GM23338 (cell line): ENCODE measurements around the gene TCIRG1.

Experiments used
- CREB1 ChIP-seq: fragments of 250-450 bp; sonication (Bioruptor Pico); IDR thresholded peaks from 2 replicates; pipeline ENCODE4 v1.5.0; 2020; ENCODE audit warnings: low read depth, mild to moderate bottlenecking, moderate library complexity
- EZH2 ChIP-seq: fragments of 200-600 bp; sonication (generic); IDR thresholded peaks from one replicate; pipeline ENCODE4 v1.8.0; 2017; ENCODE audit warnings: antibody characterized with exemption, mild to moderate bottlenecking, low read depth; ENCODE audit not compliant: unreplicated experiment
- EZH2phosphoT487 ChIP-seq: fragments of 200-600 bp; sonication (generic); IDR thresholded peaks from one replicate; pipeline ENCODE4 v1.8.1; 2018; ENCODE audit warnings: antibody characterized with exemption; ENCODE audit not compliant: unreplicated experiment
- JUNB ChIP-seq: IDR thresholded peaks from one replicate; pipeline ENCODE4 v1.6.1; 2016; ENCODE audit warnings: antibody characterized with exemption; ENCODE audit not compliant: unreplicated experiment
- NANOG ChIP-seq: IDR thresholded peaks from 2 replicates; pipeline ENCODE4 v1.6.1; 2016; ENCODE audit warnings: antibody characterized with exemption, borderline replicate concordance
- POLR2AphosphoS5 ChIP-seq: IDR thresholded peaks from 2 replicates; pipeline ENCODE4 v1.6.1; 2016; ENCODE audit warnings: antibody characterized with exemption, low read depth
- STAT1 ChIP-seq: IDR thresholded peaks from one replicate; pipeline ENCODE4 v1.6.1; 2016; ENCODE audit warnings: antibody characterized with exemption; ENCODE audit not compliant: unreplicated experiment
- ZNF114 ChIP-seq: fragments of 250-450 bp; sonication (Bioruptor Pico); IDR thresholded peaks from 2 replicates; pipeline ENCODE4 v1.5.0; 2020; ENCODE audit warnings: mild to moderate bottlenecking, moderate library complexity
- ZNF331 ChIP-seq: fragments of 250-450 bp; sonication (Bioruptor Pico); IDR thresholded peaks from 2 replicates; pipeline ENCODE4 v1.5.0; 2020; ENCODE audit warnings: low read depth, mild to moderate bottlenecking, moderate library complexity
- TF ChIP-seq, protein P1 (sequence below), 2 experiments: fragments of 200-600 bp in 1 of 2; sonication (generic) in 1 of 2; conservative IDR thresholded peaks; 2 replicates each; pipeline versions ENCODE4 v1.5.1 to v1.6.1; 2016 to 2017; ENCODE audit warnings: antibody characterized with exemption in 2 of 2, low read depth in 2 of 2, mild to moderate bottlenecking in 2 of 2, moderate library complexity in 1 of 2
- TF ChIP-seq, protein P2 (sequence below): IDR thresholded peaks from one replicate; pipeline ENCODE4 v1.6.1; 2018; ENCODE audit warnings: antibody characterized with exemption; ENCODE audit not compliant: unreplicated experiment
- TF ChIP-seq, protein P3 (sequence below): IDR thresholded peaks from 2 replicates; pipeline ENCODE4 v1.6.1; 2016; ENCODE audit warnings: antibody characterized with exemption
- TF ChIP-seq, protein P4 (sequence below): fragments of 250-450 bp; sonication (Bioruptor Pico); IDR thresholded peaks from 2 replicates; pipeline ENCODE4 v1.5.0; 2020; ENCODE audit warnings: mild to moderate bottlenecking, moderate library complexity

GRCh38 chr11:68056317-68057285, 17.8 kb downstream of the TCIRG1 start:
- TF ChIP-seq, protein P1, sequence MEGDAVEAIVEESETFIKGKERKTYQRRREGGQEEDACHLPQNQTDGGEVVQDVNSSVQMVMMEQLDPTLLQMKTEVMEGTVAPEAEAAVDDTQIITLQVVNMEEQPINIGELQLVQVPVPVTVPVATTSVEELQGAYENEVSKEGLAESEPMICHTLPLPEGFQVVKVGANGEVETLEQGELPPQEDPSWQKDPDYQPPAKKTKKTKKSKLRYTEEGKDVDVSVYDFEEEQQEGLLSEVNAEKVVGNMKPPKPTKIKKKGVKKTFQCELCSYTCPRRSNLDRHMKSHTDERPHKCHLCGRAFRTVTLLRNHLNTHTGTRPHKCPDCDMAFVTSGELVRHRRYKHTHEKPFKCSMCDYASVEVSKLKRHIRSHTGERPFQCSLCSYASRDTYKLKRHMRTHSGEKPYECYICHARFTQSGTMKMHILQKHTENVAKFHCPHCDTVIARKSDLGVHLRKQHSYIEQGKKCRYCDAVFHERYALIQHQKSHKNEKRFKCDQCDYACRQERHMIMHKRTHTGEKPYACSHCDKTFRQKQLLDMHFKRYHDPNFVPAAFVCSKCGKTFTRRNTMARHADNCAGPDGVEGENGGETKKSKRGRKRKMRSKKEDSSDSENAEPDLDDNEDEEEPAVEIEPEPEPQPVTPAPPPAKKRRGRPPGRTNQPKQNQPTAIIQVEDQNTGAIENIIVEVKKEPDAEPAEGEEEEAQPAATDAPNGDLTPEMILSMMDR (conservative IDR thresholded peaks at IDR 0.05; ENCODE audit: low read depth in 2 of 2), result no peak
- TF ChIP-seq, protein P2, sequence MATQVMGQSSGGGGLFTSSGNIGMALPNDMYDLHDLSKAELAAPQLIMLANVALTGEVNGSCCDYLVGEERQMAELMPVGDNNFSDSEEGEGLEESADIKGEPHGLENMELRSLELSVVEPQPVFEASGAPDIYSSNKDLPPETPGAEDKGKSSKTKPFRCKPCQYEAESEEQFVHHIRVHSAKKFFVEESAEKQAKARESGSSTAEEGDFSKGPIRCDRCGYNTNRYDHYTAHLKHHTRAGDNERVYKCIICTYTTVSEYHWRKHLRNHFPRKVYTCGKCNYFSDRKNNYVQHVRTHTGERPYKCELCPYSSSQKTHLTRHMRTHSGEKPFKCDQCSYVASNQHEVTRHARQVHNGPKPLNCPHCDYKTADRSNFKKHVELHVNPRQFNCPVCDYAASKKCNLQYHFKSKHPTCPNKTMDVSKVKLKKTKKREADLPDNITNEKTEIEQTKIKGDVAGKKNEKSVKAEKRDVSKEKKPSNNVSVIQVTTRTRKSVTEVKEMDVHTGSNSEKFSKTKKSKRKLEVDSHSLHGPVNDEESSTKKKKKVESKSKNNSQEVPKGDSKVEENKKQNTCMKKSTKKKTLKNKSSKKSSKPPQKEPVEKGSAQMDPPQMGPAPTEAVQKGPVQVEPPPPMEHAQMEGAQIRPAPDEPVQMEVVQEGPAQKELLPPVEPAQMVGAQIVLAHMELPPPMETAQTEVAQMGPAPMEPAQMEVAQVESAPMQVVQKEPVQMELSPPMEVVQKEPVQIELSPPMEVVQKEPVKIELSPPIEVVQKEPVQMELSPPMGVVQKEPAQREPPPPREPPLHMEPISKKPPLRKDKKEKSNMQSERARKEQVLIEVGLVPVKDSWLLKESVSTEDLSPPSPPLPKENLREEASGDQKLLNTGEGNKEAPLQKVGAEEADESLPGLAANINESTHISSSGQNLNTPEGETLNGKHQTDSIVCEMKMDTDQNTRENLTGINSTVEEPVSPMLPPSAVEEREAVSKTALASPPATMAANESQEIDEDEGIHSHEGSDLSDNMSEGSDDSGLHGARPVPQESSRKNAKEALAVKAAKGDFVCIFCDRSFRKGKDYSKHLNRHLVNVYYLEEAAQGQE, result no peak
- no peak for TF ChIP-seq CREB1 (CRISPR knock-in tag)
- TF ChIP-seq POLR2AphosphoS5, result peak; percentile 53; the same call in 1 of the 2 replicates
- TF ChIP-seq EZH2, result no peak
- TF ChIP-seq EZH2phosphoT487, result no peak
- TF ChIP-seq NANOG, result no peak
- TF ChIP-seq JUNB, result no peak
- TF ChIP-seq STAT1, result no peak
- TF ChIP-seq, protein P3, sequence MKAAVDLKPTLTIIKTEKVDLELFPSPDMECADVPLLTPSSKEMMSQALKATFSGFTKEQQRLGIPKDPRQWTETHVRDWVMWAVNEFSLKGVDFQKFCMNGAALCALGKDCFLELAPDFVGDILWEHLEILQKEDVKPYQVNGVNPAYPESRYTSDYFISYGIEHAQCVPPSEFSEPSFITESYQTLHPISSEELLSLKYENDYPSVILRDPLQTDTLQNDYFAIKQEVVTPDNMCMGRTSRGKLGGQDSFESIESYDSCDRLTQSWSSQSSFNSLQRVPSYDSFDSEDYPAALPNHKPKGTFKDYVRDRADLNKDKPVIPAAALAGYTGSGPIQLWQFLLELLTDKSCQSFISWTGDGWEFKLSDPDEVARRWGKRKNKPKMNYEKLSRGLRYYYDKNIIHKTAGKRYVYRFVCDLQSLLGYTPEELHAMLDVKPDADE, result no peak
- TF ChIP-seq, protein P4, sequence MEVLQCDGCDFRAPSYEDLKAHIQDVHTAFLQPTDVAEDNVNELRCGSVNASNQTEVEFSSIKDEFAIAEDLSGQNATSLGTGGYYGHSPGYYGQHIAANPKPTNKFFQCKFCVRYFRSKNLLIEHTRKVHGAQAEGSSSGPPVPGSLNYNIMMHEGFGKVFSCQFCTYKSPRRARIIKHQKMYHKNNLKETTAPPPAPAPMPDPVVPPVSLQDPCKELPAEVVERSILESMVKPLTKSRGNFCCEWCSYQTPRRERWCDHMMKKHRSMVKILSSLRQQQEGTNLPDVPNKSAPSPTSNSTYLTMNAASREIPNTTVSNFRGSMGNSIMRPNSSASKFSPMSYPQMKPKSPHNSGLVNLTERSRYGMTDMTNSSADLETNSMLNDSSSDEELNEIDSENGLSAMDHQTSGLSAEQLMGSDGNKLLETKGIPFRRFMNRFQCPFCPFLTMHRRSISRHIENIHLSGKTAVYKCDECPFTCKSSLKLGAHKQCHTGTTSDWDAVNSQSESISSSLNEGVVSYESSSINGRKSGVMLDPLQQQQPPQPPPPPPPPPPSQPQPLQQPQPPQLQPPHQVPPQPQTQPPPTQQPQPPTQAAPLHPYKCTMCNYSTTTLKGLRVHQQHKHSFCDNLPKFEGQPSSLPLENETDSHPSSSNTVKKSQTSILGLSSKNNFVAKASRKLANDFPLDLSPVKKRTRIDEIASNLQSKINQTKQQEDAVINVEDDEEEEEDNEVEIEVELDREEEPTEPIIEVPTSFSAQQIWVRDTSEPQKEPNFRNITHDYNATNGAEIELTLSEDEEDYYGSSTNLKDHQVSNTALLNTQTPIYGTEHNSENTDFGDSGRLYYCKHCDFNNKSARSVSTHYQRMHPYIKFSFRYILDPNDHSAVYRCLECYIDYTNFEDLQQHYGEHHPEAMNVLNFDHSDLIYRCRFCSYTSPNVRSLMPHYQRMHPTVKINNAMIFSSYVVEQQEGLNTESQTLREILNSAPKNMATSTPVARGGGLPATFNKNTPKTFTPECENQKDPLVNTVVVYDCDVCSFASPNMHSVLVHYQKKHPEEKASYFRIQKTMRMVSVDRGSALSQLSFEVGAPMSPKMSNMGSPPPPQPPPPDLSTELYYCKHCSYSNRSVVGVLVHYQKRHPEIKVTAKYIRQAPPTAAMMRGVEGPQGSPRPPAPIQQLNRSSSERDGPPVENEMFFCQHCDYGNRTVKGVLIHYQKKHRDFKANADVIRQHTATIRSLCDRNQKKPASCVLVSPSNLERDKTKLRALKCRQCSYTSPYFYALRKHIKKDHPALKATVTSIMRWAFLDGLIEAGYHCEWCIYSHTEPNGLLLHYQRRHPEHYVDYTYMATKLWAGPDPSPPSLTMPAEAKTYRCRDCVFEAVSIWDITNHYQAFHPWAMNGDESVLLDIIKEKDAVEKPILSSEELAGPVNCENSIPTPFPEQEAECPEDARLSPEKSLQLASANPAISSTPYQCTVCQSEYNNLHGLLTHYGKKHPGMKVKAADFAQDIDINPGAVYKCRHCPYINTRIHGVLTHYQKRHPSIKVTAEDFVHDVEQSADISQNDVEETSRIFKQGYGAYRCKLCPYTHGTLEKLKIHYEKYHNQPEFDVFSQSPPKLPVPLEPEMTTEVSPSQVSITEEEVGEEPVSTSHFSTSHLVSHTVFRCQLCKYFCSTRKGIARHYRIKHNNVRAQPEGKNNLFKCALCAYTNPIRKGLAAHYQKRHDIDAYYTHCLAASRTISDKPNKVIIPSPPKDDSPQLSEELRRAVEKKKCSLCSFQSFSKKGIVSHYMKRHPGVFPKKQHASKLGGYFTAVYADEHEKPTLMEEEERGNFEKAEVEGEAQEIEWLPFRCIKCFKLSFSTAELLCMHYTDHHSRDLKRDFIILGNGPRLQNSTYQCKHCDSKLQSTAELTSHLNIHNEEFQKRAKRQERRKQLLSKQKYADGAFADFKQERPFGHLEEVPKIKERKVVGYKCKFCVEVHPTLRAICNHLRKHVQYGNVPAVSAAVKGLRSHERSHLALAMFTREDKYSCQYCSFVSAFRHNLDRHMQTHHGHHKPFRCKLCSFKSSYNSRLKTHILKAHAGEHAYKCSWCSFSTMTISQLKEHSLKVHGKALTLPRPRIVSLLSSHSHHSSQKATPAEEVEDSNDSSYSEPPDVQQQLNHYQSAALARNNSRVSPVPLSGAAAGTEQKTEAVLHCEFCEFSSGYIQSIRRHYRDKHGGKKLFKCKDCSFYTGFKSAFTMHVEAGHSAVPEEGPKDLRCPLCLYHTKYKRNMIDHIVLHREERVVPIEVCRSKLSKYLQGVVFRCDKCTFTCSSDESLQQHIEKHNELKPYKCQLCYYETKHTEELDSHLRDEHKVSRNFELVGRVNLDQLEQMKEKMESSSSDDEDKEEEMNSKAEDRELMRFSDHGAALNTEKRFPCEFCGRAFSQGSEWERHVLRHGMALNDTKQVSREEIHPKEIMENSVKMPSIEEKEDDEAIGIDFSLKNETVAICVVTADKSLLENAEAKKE (CRISPR knock-in tag), result no peak
- no peak for TF ChIP-seq ZNF114 (CRISPR knock-in tag)
- no peak for TF ChIP-seq ZNF331 (CRISPR knock-in tag)
